ENCODE data around the gene SLC66A3. TPM values are rescaled to one million over a fixed set of nuclear protein-coding genes. Genes with fewer than 3 reads are reported as not detected.

SLC66A3 gene
- total RNA-seq, 1 donor from 2014 or later = 14.2 TPM

DNA sequence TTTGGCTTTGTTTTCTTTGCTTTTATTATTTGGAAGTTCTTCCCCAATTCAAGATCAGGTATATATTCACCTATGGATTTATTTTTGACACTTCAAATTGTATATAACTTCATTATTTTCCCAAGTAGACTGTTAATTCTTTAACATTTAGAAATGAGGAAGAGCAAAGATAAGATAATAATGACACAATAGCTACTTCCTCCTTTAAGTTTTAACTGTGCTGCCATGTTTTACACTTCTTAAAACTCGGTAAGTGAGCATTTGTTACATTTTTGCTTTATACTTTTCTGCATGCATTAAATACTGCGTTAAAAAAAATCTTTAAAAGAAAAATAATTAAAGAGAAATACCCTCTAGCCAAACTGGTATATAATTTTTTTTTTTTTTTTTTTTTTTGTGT is 32.5 kb downstream of the SLC66A3 start:
- no peak for DNase-seq (ENCODE audit: low read depth)
- Histone ChIP-seq H3K27me3 (ENCODE audit: control insufficient read depth, insufficient read depth, low read length) (no peaks in the 10 kb centered on the region), H3K36me3 (ENCODE audit: control insufficient read depth, insufficient read depth, low read length) (no peaks in the 10 kb centered on the region), H3K4me3 (ENCODE audit: low read depth, low read length) (no peak overlapping the region)
- TF ChIP-seq, protein P1, sequence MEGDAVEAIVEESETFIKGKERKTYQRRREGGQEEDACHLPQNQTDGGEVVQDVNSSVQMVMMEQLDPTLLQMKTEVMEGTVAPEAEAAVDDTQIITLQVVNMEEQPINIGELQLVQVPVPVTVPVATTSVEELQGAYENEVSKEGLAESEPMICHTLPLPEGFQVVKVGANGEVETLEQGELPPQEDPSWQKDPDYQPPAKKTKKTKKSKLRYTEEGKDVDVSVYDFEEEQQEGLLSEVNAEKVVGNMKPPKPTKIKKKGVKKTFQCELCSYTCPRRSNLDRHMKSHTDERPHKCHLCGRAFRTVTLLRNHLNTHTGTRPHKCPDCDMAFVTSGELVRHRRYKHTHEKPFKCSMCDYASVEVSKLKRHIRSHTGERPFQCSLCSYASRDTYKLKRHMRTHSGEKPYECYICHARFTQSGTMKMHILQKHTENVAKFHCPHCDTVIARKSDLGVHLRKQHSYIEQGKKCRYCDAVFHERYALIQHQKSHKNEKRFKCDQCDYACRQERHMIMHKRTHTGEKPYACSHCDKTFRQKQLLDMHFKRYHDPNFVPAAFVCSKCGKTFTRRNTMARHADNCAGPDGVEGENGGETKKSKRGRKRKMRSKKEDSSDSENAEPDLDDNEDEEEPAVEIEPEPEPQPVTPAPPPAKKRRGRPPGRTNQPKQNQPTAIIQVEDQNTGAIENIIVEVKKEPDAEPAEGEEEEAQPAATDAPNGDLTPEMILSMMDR (IDR thresholded peaks at IDR 0.05; ENCODE audit: insufficient read depth, low read length, poor library complexity, severe bottlenecking) = no peak

DNA sequence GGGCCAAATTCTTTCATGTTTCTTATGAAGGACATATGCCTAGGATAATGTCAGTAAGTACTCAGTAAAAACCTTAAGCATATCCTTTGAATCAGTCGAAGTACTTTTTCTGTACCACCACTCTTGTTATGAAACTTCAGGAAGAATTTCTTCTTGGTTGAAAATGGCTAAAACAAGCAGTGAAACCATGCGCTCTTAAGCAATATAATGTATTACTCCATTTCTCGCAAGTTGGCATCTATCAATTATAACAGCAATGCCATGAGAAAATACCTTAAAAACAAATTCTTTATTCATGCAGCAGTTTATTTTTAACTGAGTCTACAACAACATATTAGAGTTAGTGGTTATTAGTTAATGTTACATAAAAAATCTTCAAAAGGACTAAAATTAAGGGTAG is 41.0 kb downstream of the SLC66A3 start:
- no peaks in the 10 kb centered on the region for H3K27me3 ChIP-seq (ENCODE audit: control insufficient read depth, insufficient read depth, low read length)
- no peak for DNase-seq (ENCODE audit: low read depth)
- TF ChIP-seq, protein P1 (IDR thresholded peaks at IDR 0.05; ENCODE audit: insufficient read depth, low read length, poor library complexity, severe bottlenecking) = no peak
- no peak overlapping the region for H3K4me3 ChIP-seq (ENCODE audit: low read depth, low read length)
- H3K36me3 ChIP-seq (ENCODE audit: control insufficient read depth, insufficient read depth, low read length) = no peaks in the 10 kb centered on the region

DNA sequence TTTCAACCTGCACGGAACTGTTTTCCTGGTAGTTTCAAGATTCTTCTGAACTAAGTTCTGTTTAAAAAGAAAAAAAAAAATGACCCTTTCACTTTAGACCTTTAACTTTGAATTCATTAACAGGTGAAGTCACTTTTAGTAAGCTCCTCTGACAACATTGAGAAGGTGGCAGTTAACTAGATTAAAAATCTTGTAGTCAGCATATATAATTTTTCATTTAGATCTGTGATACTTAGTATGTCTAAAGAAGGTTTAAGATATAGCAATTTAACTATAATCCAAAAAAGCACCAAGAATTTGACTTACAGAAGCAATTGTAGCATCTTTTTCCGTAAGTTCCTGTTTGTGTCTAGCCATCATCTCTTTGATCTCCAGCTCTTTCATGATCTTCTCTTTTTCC is 45.4 kb downstream of the SLC66A3 start:
- Histone ChIP-seq H3K27me3 (ENCODE audit: control insufficient read depth, insufficient read depth, low read length) (no peaks in the 10 kb centered on the region), H3K36me3 (ENCODE audit: control insufficient read depth, insufficient read depth, low read length) (no peaks in the 10 kb centered on the region), H3K4me3 (ENCODE audit: low read depth, low read length) (no peak overlapping the region)
- no peak for DNase-seq (ENCODE audit: low read depth)
- TF ChIP-seq, protein P1 (IDR thresholded peaks at IDR 0.05; ENCODE audit: insufficient read depth, low read length, poor library complexity, severe bottlenecking) = no peak

DNA sequence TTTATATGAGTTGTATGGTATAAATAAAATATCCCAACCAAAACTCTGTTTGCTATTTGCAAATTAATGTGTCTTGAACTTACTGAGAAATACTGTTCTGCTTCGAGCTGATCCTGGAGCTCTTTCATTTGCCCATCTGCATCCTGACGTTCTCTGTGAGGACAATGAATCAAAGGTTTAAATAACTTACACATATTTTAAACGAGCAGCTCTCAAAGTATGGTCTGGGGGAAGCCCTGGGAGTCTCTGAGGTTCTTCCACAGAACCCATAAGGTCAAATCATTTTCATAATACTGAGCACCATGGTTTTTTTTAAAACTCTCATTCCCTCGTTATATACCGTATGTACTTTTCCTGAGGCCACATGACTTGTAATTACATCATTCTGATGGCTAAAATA is 46.7 kb downstream of the SLC66A3 start:
- no peak overlapping the region for H3K4me3 ChIP-seq (ENCODE audit: low read depth, low read length)
- no peak for DNase-seq (ENCODE audit: low read depth)
- H3K27me3 ChIP-seq (ENCODE audit: control insufficient read depth, insufficient read depth, low read length) = no peaks in the 10 kb centered on the region
- no peaks in the 10 kb centered on the region for H3K36me3 ChIP-seq (ENCODE audit: control insufficient read depth, insufficient read depth, low read length)
- TF ChIP-seq, protein P1 (IDR thresholded peaks at IDR 0.05; ENCODE audit: insufficient read depth, low read length, poor library complexity, severe bottlenecking) = no peak

DNA sequence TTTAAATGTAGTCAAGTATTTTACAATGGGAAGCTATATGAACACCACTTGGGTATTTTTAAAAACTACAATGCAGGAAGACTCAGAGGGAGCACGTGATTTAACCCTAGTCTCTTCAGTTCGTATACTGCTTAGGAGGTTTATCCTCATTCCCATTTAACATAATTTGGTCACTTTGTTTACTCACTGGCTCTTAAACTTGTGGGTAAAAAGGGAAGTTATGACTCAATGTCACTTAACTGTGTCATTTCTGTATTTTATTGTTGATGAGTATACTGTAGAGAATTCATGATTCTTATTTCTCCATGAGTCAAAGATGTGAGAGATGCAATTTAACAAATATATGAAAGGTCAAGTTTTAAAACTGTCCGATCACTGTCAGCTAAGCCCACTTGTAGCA is 48.2 kb downstream of the SLC66A3 start:
- H3K27me3 ChIP-seq (ENCODE audit: control insufficient read depth, insufficient read depth, low read length) = no peaks in the 10 kb centered on the region
- no peaks in the 10 kb centered on the region for H3K36me3 ChIP-seq (ENCODE audit: control insufficient read depth, insufficient read depth, low read length)
- H3K4me3 ChIP-seq (ENCODE audit: low read depth, low read length) = no peak overlapping the region
- DNase-seq (ENCODE audit: low read depth) = no peak
- TF ChIP-seq, protein P1 (IDR thresholded peaks at IDR 0.05; ENCODE audit: insufficient read depth, low read length, poor library complexity, severe bottlenecking) = no peak

DNA sequence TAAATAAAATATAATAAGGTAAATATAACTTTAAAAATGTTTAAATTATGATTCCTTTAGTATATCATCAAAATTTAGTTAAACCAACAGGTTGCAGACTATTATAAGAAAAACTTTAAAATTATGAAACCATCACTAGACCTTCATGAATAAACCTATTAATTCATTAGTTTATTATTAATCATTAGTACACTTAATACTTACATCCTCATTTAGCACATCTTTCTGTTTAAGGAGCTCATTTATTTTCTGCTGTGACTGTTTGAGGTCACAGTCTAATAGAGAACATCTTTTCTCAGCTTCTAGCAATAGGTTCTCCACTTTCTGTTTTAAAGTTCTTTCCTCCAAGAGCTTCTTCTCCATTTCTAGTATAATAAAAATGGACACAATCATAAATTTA is 52.8 kb downstream of the SLC66A3 start:
- Histone ChIP-seq H3K27me3 (ENCODE audit: control insufficient read depth, insufficient read depth, low read length) (no peaks in the 10 kb centered on the region), H3K4me3 (ENCODE audit: low read depth, low read length) (no peak overlapping the region), H3K36me3 (ENCODE audit: control insufficient read depth, insufficient read depth, low read length) (no peaks in the 10 kb centered on the region)
- DNase-seq (ENCODE audit: low read depth) = no peak
- TF ChIP-seq, protein P1 (IDR thresholded peaks at IDR 0.05; ENCODE audit: insufficient read depth, low read length, poor library complexity, severe bottlenecking) = no peak

Data from kidney epithelial cell (primary cell).